ENCODE results near the gene PNPO.

PNPO gene

GRCh38 chr17:47998044-47998443, 56.7 kb downstream of the PNPO start:
- no peak for DNase-seq (ENCODE audit: low read depth in 3 of 3)
